Right atrium auricular region (tissue), 2 donors: ENCODE results near the gene KLK6. TPM values are rescaled to one million over a fixed set of nuclear protein-coding genes. Genes with fewer than 3 reads are reported as not detected.

ENCODE experiments used
- DNase-seq: peaks from one replicate; pipeline ENCODE4 v3.0.0-alpha.2; 2019; ENCODE audit warnings: low spot score
- H3K27ac ChIP-seq, 2 donors: fragments of 200-600 bp; sonication (generic); 1 replicate in 1 of 2; 2 replicates in 1 of 2; pipeline ENCODE4 v1.5.1; 2016 to 2019
- H3K27me3 ChIP-seq, 2 donors: fragments of 200-600 bp; sonication (generic); one replicate each; pipeline versions ENCODE4 v1.5.1 to v1.6.0; 2017 to 2019
- H3K36me3 ChIP-seq: fragments of 200-600 bp; sonication (generic); one replicate; pipeline ENCODE4 v1.5.1; 2016
- H3K4me1 ChIP-seq, 2 donors: fragments of 200-600 bp; sonication (generic); one replicate each; pipeline versions ENCODE4 v1.5.1 to v1.6.0; 2017 to 2019
- H3K4me3 ChIP-seq, 2 donors: fragments of 200-600 bp; sonication (generic); 1 replicate in 1 of 2; 2 replicates in 1 of 2; pipeline ENCODE4 v1.5.1; 2017 to 2019; ENCODE audit warnings: mild to moderate bottlenecking in 1 of 2, moderate library complexity in 1 of 2
- H3K9me3 ChIP-seq, 2 donors: fragments of 200-600 bp; sonication (generic); one replicate each; pipeline ENCODE4 v1.5.1; 2019
- total RNA-seq, 2 donors: library from RNA; depleted of rRNA; stranded (reverse); fragments of >200 nt; gene quantifications; one replicate each; pipeline ENCODE4 v1.1.0, GENCODE V29; 2016
- TF ChIP-seq, protein P1 (sequence below), 2 donors: fragments of 200-600 bp; sonication (generic); IDR thresholded peaks; one replicate each; pipeline ENCODE4 v1.5.1; 2019; ENCODE audit warnings: antibody characterized with exemption in 2 of 2

The KLK6 gene
- total RNA-seq, 2 donors from 2014 or later = not detected

DNA sequence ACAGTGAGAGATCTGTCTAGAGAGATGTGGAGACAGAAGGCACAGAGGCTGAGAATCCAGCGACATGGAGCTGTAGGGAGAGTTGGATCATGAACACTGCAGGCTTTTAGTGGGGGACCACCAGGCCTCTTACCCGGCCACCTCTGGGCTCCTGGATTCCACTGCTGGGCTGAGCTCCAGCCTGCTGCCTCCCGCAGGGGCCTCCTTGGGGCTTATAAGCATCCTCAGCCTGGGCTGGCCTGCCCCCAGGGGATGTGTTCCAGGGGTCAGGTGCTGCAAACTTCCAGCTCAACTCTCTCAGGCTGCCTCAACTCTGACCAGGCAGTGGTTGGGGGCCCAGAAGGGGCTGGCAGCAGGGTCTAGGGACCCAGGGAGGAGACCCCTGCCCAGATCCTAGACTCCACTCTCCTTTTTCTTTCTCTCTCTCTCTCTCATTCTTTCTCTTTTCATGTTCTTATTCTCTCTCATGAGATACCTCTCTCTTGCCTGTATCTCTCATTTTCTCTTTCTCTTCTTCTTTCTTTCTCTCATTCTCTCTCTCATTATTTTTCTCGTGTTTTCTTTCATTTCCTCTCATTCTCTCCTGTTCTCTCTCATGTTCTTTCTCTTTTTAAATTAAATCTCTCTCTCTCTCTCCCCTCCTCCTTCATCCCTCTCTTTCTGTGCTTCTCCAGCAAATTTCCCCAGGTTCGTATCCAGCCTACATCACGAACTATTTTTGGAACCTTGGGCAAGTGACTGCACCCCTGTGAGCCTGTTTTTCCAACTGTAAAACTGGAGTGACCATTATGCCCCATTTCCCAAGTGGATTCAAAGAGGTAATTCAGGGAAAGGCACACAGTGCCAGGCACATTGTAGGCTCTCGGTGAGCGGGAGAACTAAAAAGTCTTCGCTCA lies 57.9 kb downstream of the KLK6 start, which contains the start of gene KLK4:
TSS of gene KLK4 (minus strand) at position 190 of the 896 bp plus-strand sequence. CDS start 657 bp downstream, outside the sequence.
- peaks cover 0 to 23% of the 10 kb centered on the region in 2 donors for H3K27me3 ChIP-seq
- DNase-seq = no peak
- no peak within 1 kb of the TSS for H3K27ac ChIP-seq
- H3K4me3 ChIP-seq = no peak within 1 kb of the TSS
- peaks cover 0 to 7% of the 10 kb centered on the region in 2 donors for H3K4me1 ChIP-seq
- H3K36me3 ChIP-seq = no peaks in the 10 kb centered on the region
- TF ChIP-seq, protein P1, sequence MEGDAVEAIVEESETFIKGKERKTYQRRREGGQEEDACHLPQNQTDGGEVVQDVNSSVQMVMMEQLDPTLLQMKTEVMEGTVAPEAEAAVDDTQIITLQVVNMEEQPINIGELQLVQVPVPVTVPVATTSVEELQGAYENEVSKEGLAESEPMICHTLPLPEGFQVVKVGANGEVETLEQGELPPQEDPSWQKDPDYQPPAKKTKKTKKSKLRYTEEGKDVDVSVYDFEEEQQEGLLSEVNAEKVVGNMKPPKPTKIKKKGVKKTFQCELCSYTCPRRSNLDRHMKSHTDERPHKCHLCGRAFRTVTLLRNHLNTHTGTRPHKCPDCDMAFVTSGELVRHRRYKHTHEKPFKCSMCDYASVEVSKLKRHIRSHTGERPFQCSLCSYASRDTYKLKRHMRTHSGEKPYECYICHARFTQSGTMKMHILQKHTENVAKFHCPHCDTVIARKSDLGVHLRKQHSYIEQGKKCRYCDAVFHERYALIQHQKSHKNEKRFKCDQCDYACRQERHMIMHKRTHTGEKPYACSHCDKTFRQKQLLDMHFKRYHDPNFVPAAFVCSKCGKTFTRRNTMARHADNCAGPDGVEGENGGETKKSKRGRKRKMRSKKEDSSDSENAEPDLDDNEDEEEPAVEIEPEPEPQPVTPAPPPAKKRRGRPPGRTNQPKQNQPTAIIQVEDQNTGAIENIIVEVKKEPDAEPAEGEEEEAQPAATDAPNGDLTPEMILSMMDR (IDR thresholded peaks at IDR 0.05) = no peak
- no peaks in the 10 kb centered on the region for H3K9me3 ChIP-seq

DNA sequence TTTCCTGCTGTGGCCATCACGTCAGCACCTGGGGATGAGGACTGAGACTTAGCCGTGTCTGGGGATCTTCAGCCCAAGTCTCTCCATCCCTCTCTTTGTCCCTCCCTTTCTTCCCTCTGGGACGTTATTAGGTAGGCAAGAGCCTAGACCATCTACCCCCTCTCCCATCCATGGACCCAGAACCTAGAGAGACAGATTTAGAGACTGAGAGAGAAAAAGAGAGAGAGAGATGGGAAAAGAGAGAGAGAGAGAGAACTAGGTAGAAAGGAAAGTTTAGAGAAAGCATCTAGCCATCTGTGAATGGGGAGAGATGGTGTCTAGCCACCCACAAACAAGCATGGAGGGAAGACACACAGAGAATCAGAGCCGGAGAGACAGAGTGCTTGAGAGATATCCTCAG lies 58.7 kb downstream of the KLK6 start:
- Histone ChIP-seq H3K27me3 (peaks cover 0 to 23% of the 10 kb centered on the region in 2 donors), H3K9me3 (no peaks in the 10 kb centered on the region), H3K36me3 (no peaks in the 10 kb centered on the region), H3K4me1 (peaks cover 0 to 7% of the 10 kb centered on the region in 2 donors), H3K4me3 (no peak overlapping the region), H3K27ac (no peak overlapping the region)
- no peak for DNase-seq
- TF ChIP-seq, protein P1 (IDR thresholded peaks at IDR 0.05) = no peak

DNA sequence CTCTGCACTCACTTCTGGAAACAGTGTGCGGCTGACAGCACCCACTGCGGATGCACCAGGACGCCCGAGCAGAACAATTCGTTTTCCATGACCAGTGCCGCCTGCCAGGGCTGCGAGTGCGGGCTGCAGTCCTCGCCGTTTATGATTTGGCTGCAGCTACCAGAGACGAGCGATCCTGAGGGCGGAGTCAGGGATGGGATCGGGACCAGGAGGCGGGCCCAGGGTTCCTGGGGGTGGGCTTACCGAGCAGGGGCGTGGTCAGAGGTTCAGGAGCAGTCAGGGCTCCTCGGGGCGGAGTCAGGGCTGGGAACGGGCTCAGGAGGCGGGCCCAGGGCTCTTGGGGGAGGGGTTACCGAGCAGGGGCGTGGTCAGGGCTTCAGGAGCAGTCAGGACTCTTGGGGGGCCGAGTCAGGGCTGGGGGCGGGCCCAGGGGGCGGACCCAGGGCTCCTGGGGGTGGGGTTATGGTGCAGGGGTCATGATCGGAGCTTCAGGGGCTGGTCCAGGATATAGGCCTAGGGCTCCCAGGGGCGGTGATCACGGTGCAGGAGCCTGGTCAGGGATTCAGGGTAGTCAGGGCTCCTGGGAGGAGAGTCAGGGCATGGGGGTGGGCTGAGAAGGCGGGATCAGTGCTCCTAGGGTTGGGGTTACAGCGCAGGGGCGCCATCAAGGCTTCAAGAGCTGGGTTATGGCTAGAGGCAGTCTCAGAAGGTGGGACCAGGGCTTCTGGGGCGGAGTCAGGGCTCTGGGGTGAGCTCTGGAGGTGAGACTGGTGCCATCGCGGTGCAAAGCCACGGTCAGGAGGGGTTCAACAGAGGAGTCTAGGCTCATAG lies 59.9 kb downstream of the KLK6 start:
- H3K9me3 ChIP-seq = no peaks in the 10 kb centered on the region
- peaks cover 0 to 7% of the 10 kb centered on the region in 2 donors for H3K4me1 ChIP-seq
- H3K27me3 ChIP-seq = peaks cover 0 to 23% of the 10 kb centered on the region in 2 donors
- H3K27ac ChIP-seq = no peak overlapping the region
- no peak overlapping the region for H3K4me3 ChIP-seq
- TF ChIP-seq, protein P1 (IDR thresholded peaks at IDR 0.05) = no peak
- no peak for DNase-seq
- no peaks in the 10 kb centered on the region for H3K36me3 ChIP-seq

Other genes starting within 250 kb of the KLK6 start
- gene SHANK1, start 249.8 kb downstream of the KLK6 start, total RNA-seq = 1 to 10 TPM in 1 of 2 donors, under 1 TPM in 1; 0.56 to 1.8 TPM
- gene CLEC11A, start 246.2 kb downstream of the KLK6 start, total RNA-seq = 10 to 100 TPM; 10.3 to 13.8 TPM
- not detected for gene GPR32, start 199.1 kb downstream of the KLK6 start, total RNA-seq
- not detected for gene ACP4, start 179.2 kb downstream of the KLK6 start, total RNA-seq
- gene KLK1, start 145.8 kb downstream of the KLK6 start, total RNA-seq = under 1 TPM in 1 of 2 donors, not detected in 1; 0.51 TPM
- gene KLK15, start 136.0 kb downstream of the KLK6 start, total RNA-seq = not detected
- gene KLK3, start 114.7 kb downstream of the KLK6 start, total RNA-seq = not detected
- not detected for gene KLK2, start 96.2 kb downstream of the KLK6 start, total RNA-seq
- not detected for gene KLK4, start 58.2 kb downstream of the KLK6 start, total RNA-seq
- gene KLK5, start 16.6 kb downstream of the KLK6 start, total RNA-seq = 1 to 10 TPM; 2.6 to 3.1 TPM
- gene KLK7, start 14.3 kb upstream of the KLK6 start, total RNA-seq = 1 to 10 TPM; 1.5 to 1.6 TPM
- gene KLK8, start 32.0 kb upstream of the KLK6 start, total RNA-seq = 1 to 10 TPM in 1 of 2 donors, not detected in 1; 2.9 TPM
- gene KLK10, start 50.1 kb upstream of the KLK6 start, total RNA-seq = 1 to 10 TPM in 1 of 2 donors, not detected in 1; 4.5 TPM
- gene KLK11, start 57.0 kb upstream of the KLK6 start, total RNA-seq = 10 to 100 TPM; 12.5 to 24.4 TPM
- not detected for gene KLK12, start 65.4 kb upstream of the KLK6 start, total RNA-seq
- not detected for gene KLK13, start 95.5 kb upstream of the KLK6 start, total RNA-seq
- under 1 TPM in 1 of 2 donors, not detected in 1; 0.35 TPM for gene KLK14, start 113.3 kb upstream of the KLK6 start, total RNA-seq
- 1 to 10 TPM; 4.8 to 7.7 TPM for gene CTU1, start 138.8 kb upstream of the KLK6 start, total RNA-seq
- 1 to 10 TPM; 1.5 to 7.4 TPM for gene SIGLEC9, start 155.3 kb upstream of the KLK6 start, total RNA-seq
- 1 to 10 TPM in 1 of 2 donors, under 1 TPM in 1; 0.26 to 1.7 TPM for gene SIGLEC7, start 172.7 kb upstream of the KLK6 start, total RNA-seq